ENCODE results near the gene RING1. TPM values are rescaled to one million over a fixed set of nuclear protein-coding genes. Genes with fewer than 3 reads are reported as not detected.

Gene RING1
- total and polyA plus RNA-seq, 10 of the 15 experiments (the other 5 are each of a cell fraction or from before 2014, with no cell fraction given): 2.0 to 27.2 (median 15.8) TPM

DNA sequence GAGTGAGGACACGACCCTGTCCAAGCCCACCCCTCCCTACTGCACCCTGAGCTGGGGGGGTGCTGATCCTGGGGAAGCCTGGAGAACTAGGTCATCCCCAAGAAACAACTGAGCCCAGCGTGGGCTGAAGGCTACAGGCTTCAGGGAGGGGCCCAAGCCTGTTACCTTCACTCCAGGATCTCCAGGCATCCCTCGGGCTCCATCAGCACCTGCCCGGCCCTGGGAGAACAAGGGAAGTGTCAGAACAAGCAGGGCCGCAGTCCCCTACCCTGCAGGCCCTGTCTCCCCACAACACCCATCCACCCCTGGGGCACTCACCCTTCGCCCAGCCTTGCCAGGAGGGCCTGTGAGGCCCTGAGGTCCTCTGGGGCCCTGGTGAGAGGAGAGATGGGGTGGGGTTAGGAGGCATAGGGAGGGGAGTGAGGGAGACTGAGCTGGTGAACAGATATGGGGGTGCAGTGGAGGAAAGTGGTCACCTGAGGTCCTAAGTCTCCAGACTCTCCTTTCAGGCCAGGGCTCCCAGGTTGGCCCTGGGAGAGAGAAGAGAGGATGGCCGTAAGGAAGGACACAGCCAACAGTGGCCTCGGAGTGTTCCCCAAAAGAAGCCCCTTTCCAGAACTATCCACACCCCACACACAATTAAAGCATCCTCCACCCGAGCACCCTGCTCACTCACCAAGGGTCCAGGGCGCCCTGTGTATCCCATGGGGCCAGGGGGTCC is 29.4 kb upstream of the RING1 start:
- intact Hi-C loops (cut with micrococcal nuclease; ENCODE audit: unreplicated experiment): no loop called here

More for the DNA sequence above, 29.4 kb upstream of the RING1 start:
- in situ Hi-C loops (cut with MboI): no loop called here
- H3K36me3 ChIP-seq (ENCODE audit: control insufficient read depth in 2 of 2, insufficient read depth in 2 of 2, low read length in 1 of 2): no peaks in the 10 kb centered on the region
- no peak overlapping the region for H3K9ac ChIP-seq (ENCODE audit: control insufficient read depth, insufficient read depth, low read length)
- H3K27ac ChIP-seq (ENCODE audit: control insufficient read depth, insufficient read depth): no peak overlapping the region
- peaks cover 8% of the 10 kb centered on the region for H3K9me3 ChIP-seq (replicated peaks; ENCODE audit: control insufficient read depth, insufficient read depth, low read length)
- no peaks in the 10 kb centered on the region for H3K27me3 ChIP-seq (replicated peaks in 1 of 2; ENCODE audit: control insufficient read depth in 2 of 2, insufficient read depth in 2 of 2, low read length in 1 of 2)
- no peak for FAIRE-seq
- no peak overlapping the region for H2AFZ ChIP-seq (ENCODE audit: control insufficient read depth, low read depth, low read length)
- 30% methylated on average over 10 of the region's 10 CpGs for WGBS (ENCODE audit: insufficient coverage, insufficient replicate concordance, low lambda C conversion rate, missing lambda C conversion rate)
- BruUV-seq (replicated peaks): no TSS peak
- TF ChIP-seq HDAC6 (IDR thresholded peaks at IDR 0.05; ENCODE audit: unreplicated experiment) (no peak), SKIL (IDR thresholded peaks at IDR 0.05; ENCODE audit: low read depth, poor library complexity, severe bottlenecking) (no peak), RFX5 (IDR thresholded peaks at IDR 0.05; ENCODE audit: low read depth, low read length) (no peak), MEF2A (IDR thresholded peaks at IDR 0.05; ENCODE audit: insufficient read depth, low read depth, low read length) (no peak), IRF3 (IDR thresholded peaks at IDR 0.05) (no peak)
- SMC1A ChIA-PET (ENCODE audit: uncharacterized antibody, unreplicated experiment): no interaction called here
- no peaks in the 10 kb centered on the region for H4K20me1 ChIP-seq (ENCODE audit: control insufficient read depth, insufficient read depth)
- CTCF ChIA-PET: interaction anchor here (1.8 kb wide), 1 partner anchor 19 kb away, joined by 4 read pairs; no protein-coding TSS in a partner anchor
- no peak overlapping the region for H3K4me2 ChIP-seq (ENCODE audit: control insufficient read depth, insufficient read depth)
- H3K4me3 ChIP-seq: no peak overlapping the region
- H3K4me1 ChIP-seq (ENCODE audit: control insufficient read depth, insufficient read depth, low read length): peaks cover 6% of the 10 kb centered on the region
- ATAC-seq: no peak
- no peak for DNase-seq (ENCODE audit: low read depth, low spot score)
- no peaks in the 10 kb centered on the region for H3K79me2 ChIP-seq (ENCODE audit: control insufficient read depth, insufficient read depth, low read length)
- POLR2A ChIA-PET: interaction anchor here (0.8 kb wide), 1 partner anchor 53 kb away, joined by 4 read pairs; no protein-coding TSS in a partner anchor
- RAD21 ChIA-PET (ENCODE audit: unreplicated experiment): no interaction called here
